PFSK-1 (cell line): ENCODE measurements around the gene USP17L24. TPM values are rescaled to one million over a fixed set of nuclear protein-coding genes. Genes with fewer than 3 reads are reported as not detected.
"Not testable (repeated sequence)": the region's sequence is repeated elsewhere in the genome, so short reads cannot be mapped to it uniquely, and the experiment has no call there.

Experiments
- FOXP2 ChIP-seq: optimal IDR thresholded peaks from 2 replicates; pipeline ENCODE3; 2011; ENCODE audit warnings: borderline replicate concordance, control low read depth, inconsistent platforms; ENCODE audit not compliant: insufficient read depth; ENCODE audit errors: extremely low read length, extremely low read depth
- POLR2AphosphoS5 ChIP-seq: IDR thresholded peaks from 2 replicates; pipeline ENCODE4 v1.6.1; 2012; ENCODE audit warnings: low read depth, mild to moderate bottlenecking, control low read depth, low read length, moderate library complexity
- SIN3A ChIP-seq: IDR thresholded peaks from 2 replicates; pipeline ENCODE4 v1.6.1; 2012; ENCODE audit warnings: mild to moderate bottlenecking, low read length, moderate library complexity, borderline replicate concordance; ENCODE audit not compliant: insufficient read depth
- TAF1 ChIP-seq: IDR thresholded peaks from 2 replicates; pipeline ENCODE4 v1.6.1; 2012; ENCODE audit warnings: low read length, control low read depth, borderline replicate concordance; ENCODE audit not compliant: insufficient read depth
- polyA plus RNA-seq: library from polyadenylated mRNA; unstranded; fragments of >200 nt; gene quantifications from one replicate; pipeline ENCODE4 v1.2.1, GENCODE V29; 2012; ENCODE audit warnings: low read depth, missing spikeins; ENCODE audit not compliant: insufficient read length
- TF ChIP-seq, protein P1 (sequence below), 2 experiments: IDR thresholded peaks; 2 replicates each; pipeline versions ENCODE4 v1.6.1 to v1.8.0; 2011 to 2012; ENCODE audit warnings: low read depth in 2 of 2, low read length in 2 of 2, control low read depth in 1 of 2, inconsistent platforms in 1 of 2, mild to moderate bottlenecking in 1 of 2, moderate library complexity in 1 of 2; ENCODE audit not compliant: insufficient read depth in 1 of 2

USP17L24 gene, protein sequence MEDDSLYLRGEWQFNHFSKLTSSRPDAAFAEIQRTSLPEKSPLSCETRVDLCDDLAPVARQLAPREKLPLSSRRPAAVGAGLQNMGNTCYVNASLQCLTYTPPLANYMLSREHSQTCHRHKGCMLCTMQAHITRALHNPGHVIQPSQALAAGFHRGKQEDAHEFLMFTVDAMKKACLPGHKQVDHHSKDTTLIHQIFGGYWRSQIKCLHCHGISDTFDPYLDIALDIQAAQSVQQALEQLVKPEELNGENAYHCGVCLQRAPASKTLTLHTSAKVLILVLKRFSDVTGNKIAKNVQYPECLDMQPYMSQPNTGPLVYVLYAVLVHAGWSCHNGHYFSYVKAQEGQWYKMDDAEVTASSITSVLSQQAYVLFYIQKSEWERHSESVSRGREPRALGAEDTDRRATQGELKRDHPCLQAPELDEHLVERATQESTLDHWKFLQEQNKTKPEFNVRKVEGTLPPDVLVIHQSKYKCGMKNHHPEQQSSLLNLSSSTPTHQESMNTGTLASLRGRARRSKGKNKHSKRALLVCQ
- polyA plus RNA-seq = not detected

GRCh38 chr4:9324865-9325264 lies at the start of gene USP17L24:
Gene USP17L24, plus strand, starts transcription at chr4:9325165. Its CDS starts 0 bp downstream, at chr4:9325165.
- TF ChIP-seq SIN3A, FOXP2: not testable (repeated sequence)
- TF ChIP-seq, protein P1, sequence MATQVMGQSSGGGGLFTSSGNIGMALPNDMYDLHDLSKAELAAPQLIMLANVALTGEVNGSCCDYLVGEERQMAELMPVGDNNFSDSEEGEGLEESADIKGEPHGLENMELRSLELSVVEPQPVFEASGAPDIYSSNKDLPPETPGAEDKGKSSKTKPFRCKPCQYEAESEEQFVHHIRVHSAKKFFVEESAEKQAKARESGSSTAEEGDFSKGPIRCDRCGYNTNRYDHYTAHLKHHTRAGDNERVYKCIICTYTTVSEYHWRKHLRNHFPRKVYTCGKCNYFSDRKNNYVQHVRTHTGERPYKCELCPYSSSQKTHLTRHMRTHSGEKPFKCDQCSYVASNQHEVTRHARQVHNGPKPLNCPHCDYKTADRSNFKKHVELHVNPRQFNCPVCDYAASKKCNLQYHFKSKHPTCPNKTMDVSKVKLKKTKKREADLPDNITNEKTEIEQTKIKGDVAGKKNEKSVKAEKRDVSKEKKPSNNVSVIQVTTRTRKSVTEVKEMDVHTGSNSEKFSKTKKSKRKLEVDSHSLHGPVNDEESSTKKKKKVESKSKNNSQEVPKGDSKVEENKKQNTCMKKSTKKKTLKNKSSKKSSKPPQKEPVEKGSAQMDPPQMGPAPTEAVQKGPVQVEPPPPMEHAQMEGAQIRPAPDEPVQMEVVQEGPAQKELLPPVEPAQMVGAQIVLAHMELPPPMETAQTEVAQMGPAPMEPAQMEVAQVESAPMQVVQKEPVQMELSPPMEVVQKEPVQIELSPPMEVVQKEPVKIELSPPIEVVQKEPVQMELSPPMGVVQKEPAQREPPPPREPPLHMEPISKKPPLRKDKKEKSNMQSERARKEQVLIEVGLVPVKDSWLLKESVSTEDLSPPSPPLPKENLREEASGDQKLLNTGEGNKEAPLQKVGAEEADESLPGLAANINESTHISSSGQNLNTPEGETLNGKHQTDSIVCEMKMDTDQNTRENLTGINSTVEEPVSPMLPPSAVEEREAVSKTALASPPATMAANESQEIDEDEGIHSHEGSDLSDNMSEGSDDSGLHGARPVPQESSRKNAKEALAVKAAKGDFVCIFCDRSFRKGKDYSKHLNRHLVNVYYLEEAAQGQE (IDR thresholded peaks at IDR 0.05; ENCODE audit: insufficient read depth in 1 of 2, low read depth in 2 of 2, low read length in 2 of 2) = not testable (repeated sequence)

DNA sequence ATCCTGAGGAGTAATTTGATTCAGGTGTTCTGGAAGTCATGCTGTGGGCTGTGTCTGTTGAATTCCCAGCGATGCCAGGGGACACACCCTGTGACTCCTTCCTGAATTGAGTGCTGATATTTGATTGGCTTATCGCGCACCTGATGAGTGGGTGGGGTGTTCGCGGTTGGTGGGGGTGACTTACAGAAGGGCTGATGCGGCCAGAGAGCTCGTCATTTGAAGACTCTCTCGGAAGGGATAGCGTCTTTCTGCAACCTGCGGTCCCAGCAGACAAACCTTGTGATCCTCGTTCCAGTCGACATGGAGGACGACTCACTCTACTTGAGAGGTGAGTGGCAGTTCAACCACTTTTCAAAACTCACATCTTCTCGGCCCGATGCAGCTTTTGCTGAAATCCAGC lies 4.6 kb downstream of the USP17L24 start, which contains the start of gene USP17L25:
Gene USP17L25 (plus strand): TSS at position 301 of the 400 bp plus-strand sequence. CDS start 0 bp downstream, at position 301.
- TF ChIP-seq POLR2AphosphoS5, TAF1, SIN3A: not testable (repeated sequence)

DNA sequence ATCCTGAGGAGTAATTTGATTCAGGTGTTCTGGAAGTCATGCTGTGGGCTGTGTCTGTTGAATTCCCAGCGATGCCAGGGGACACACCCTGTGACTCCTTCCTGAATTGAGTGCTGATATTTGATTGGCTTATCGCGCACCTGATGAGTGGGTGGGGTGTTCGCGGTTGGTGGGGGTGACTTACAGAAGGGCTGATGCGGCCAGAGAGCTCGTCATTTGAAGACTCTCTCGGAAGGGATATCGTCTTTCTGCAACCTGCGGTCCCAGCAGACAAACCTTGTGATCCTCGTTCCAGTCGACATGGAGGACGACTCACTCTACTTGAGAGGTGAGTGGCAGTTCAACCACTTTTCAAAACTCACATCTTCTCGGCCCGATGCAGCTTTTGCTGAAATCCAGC lies 9.4 kb downstream of the USP17L24 start, which contains the start of gene USP17L26:
Gene USP17L26 (plus strand): TSS at position 301 of the 400 bp plus-strand sequence. CDS start 0 bp downstream, at position 301.
- not testable (repeated sequence) for TF ChIP-seq SIN3A, POLR2AphosphoS5
- TF ChIP-seq, protein P1 (IDR thresholded peaks at IDR 0.05; ENCODE audit: insufficient read depth in 1 of 2, low read depth in 2 of 2, low read length in 2 of 2) = not testable (repeated sequence)

- TF ChIP-seq SIN3A, FOXP2: not testable (repeated sequence)
- TF ChIP-seq, protein P1 (IDR thresholded peaks at IDR 0.05; ENCODE audit: insufficient read depth in 1 of 2, low read depth in 2 of 2, low read length in 2 of 2) = not testable (repeated sequence)
These were observed 14.1 kb downstream of the USP17L24 start, which contains the start of gene USP17L5 for GRCh38 chr4:9339103-9339502. Gene USP17L5, plus strand, starts transcription at chr4:9339403. Its CDS starts 0 bp downstream, at chr4:9339403.

DNA sequence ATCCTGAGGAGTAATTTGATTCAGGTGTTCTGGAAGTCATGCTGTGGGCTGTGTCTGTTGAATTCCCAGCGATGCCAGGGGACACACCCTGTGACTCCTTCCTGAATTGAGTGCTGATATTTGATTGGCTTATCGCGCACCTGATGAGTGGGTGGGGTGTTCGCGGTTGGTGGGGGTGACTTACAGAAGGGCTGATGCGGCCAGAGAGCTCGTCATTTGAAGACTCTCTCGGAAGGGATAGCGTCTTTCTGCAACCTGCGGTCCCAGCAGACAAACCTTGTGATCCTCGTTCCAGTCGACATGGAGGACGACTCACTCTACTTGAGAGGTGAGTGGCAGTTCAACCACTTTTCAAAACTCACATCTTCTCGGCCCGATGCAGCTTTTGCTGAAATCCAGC lies 18.9 kb downstream of the USP17L24 start, which contains the start of gene USP17L27:
Gene USP17L27 (plus strand): TSS at position 301 of the 400 bp plus-strand sequence. CDS start 0 bp downstream, at position 301.
- not testable (repeated sequence) for TF ChIP-seq FOXP2, TAF1, POLR2AphosphoS5

- TF ChIP-seq POLR2AphosphoS5, FOXP2, SIN3A: not testable (repeated sequence)
These were observed 23.6 kb downstream of the USP17L24 start, which contains the start of gene USP17L28 for GRCh38 chr4:9348593-9348992. Gene USP17L28, plus strand, starts transcription at chr4:9348893. Its CDS starts 0 bp downstream, at chr4:9348893.
